ENCODE results near the gene ZBTB20.

GRCh38 chr3:114441386-114441785 lies 705.7 kb downstream of the ZBTB20 start:
- no peak for TF ChIP-seq CTCF (conservative IDR thresholded peaks at IDR 0.05 in 1 of 2, IDR thresholded peaks at IDR 0.05 in 1 of 2; ENCODE audit: low read depth in 1 of 2, low read length in 2 of 2)
- TF ChIP-seq EZH2 (IDR thresholded peaks at IDR 0.05; ENCODE audit: low read length, missing control alignments) = no peak
